Measurements from ENCODE around the gene THAP12. TPM values are rescaled to one million over a fixed set of nuclear protein-coding genes. Genes with fewer than 3 reads are reported as not detected.

Gene THAP12
- total RNA-seq, 4 donors from 2014 or later = 21.9 to 42.1 (median 26.0) TPM

DNA sequence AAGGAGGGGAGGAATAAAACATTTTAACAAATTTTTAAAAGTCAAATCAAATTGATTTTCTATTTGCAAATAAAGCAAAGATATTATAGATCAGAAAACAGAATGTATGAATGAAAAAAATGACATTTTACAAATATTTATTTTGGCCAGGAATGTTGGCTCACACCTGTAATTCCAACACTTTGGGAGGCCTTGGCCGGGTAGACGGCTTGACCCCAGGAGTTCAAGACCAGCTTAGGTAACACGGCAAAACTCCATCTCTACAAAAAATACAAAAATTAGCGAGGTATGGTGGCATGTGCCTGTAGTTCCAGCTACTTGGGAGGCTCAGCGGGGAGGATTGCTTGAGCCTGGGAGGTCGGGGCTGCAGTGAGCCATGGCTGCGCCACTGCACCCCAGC, 18.2 kb downstream of the THAP12 start:
- no peaks in the 10 kb centered on the region for H3K9me3 ChIP-seq
- no peaks in the 10 kb centered on the region for H3K27me3 ChIP-seq
- H3K27ac ChIP-seq = no peak overlapping the region
- DNase-seq = no peak
- peaks cover 0 to 2% (median 0%) of the 10 kb centered on the region in 4 donors for H3K4me1 ChIP-seq
- H3K4me3 ChIP-seq = no peak overlapping the region
- no peaks in the 10 kb centered on the region for H3K36me3 ChIP-seq
- TF ChIP-seq CTCF (IDR thresholded peaks at IDR 0.05) = no peak
- no peak for TF ChIP-seq POLR2A (IDR thresholded peaks at IDR 0.05)

DNA sequence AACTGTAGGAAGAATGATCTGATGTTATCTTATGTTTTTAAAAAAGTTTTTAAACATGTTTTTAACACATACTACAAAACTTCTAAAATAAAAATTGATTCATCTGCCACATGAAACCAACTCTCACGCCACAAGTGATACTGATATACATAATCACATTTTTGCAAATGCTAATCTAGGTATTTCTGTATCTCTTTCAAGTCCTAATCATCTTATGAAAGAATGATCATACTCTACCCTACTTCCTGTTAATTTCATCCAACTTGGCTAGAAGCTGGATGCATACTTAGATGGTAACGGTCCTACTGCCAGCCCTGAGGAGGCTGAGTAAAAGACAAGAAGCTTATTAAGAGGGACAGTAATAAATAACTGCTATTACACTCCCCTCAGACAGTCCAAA, 19.2 kb downstream of the THAP12 start:
- Histone ChIP-seq H3K4me3 (no peak overlapping the region), H3K27ac (no peak overlapping the region), H3K36me3 (no peaks in the 10 kb centered on the region), H3K9me3 (no peaks in the 10 kb centered on the region), H3K4me1 (no peaks in the 10 kb centered on the region), H3K27me3 (no peaks in the 10 kb centered on the region)
- DNase-seq = no peak
- TF ChIP-seq CTCF (IDR thresholded peaks at IDR 0.05) = no peak
- no peak for TF ChIP-seq POLR2A (IDR thresholded peaks at IDR 0.05)

DNA sequence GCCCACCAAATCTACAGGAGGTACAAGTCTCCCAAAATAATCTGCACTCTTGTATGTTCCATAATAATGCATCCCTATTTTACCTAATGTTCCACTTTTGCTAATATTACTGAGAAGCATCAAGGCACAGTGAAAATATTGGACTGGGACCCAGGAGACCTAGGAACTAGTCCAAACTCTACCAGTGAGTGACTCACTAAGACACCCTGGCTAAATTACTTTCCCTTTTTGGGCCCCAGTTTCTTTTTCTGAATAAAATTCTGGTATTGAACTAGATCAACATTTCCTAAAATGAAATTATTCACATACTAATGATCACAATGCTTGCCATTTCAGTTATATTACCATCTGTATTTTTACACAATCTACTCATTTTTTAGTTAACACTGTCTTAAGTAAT, 19.6 kb downstream of the THAP12 start:
- Histone ChIP-seq H3K27me3 (no peaks in the 10 kb centered on the region), H3K9me3 (no peaks in the 10 kb centered on the region), H3K27ac (no peak overlapping the region), H3K4me1 (no peaks in the 10 kb centered on the region), H3K4me3 (no peak overlapping the region), H3K36me3 (peaks cover 0 to 4% (median 0%) of the 10 kb centered on the region in 3 donors)
- TF ChIP-seq POLR2A (IDR thresholded peaks at IDR 0.05) = no peak
- no peak for TF ChIP-seq CTCF (IDR thresholded peaks at IDR 0.05)
- DNase-seq = no peak

- H3K4me1 ChIP-seq = no peaks in the 10 kb centered on the region
- H3K36me3 ChIP-seq = peaks cover 0 to 43% (median 3%) of the 10 kb centered on the region in 3 donors
- DNase-seq = no peak
- H3K27ac ChIP-seq = no peak overlapping the region
- no peak overlapping the region for H3K4me3 ChIP-seq
- no peak for TF ChIP-seq POLR2A (IDR thresholded peaks at IDR 0.05)
- no peak for TF ChIP-seq CTCF (IDR thresholded peaks at IDR 0.05)
- H3K9me3 ChIP-seq = peaks cover 0 to 7% (median 2%) of the 10 kb centered on the region in 4 donors
- H3K27me3 ChIP-seq = no peaks in the 10 kb centered on the region
These were observed 25.8 kb downstream of the THAP12 start for GRCh38 chr11:76355172-76355571.

DNA sequence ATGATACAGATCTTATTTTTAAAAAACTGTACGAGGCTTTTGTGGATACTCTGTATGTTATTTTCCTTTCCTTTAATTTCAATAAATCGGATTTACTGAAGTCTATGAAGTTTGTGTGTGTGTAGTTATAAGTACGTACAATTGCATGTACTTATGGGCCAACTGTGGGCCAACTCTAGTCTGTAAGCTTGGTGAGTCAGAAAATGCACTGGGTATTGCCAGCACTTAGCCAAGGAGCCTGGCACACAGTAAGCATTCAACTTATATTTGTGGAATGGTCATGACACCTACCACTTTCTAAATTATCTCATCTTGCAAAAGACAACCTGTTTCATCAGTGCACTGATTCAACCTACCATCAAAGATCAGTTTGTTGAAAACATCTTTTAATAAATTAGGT, 32.6 kb downstream of the THAP12 start:
- TF ChIP-seq POLR2A (IDR thresholded peaks at IDR 0.05) (no peak), CTCF (IDR thresholded peaks at IDR 0.05) (no peak)
- DNase-seq = no peak
- no peaks in the 10 kb centered on the region for H3K27me3 ChIP-seq
- no peak overlapping the region for H3K4me3 ChIP-seq
- H3K36me3 ChIP-seq = peaks cover 0 to 16% (median 0%) of the 10 kb centered on the region in 3 donors
- H3K27ac ChIP-seq = no peak overlapping the region
- no peaks in the 10 kb centered on the region for H3K4me1 ChIP-seq
- H3K9me3 ChIP-seq = no peaks in the 10 kb centered on the region

DNA sequence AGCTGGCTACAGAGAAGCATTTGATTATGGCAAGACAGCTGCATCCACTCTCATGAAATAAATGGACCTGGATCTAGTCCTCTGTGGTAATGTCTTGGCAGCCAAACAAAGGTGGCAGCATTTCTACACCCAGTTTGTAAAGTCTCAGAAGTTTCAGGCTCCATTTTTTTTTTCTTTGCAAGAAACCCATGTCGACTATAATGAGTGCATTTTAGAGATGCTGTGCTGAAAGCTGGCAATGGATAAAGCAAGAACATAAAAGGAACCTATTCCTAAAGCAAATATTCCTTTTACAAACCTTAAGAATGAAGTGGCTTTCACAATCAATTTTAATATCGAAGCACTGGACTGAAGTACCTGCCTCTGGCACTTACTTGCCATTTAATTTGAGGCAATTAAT, 33.5 kb downstream of the THAP12 start:
- Histone ChIP-seq H3K4me3 (no peak overlapping the region), H3K9me3 (no peaks in the 10 kb centered on the region), H3K4me1 (no peaks in the 10 kb centered on the region), H3K27ac (no peak overlapping the region), H3K36me3 (peaks cover 0 to 7% (median 0%) of the 10 kb centered on the region in 3 donors), H3K27me3 (no peaks in the 10 kb centered on the region)
- DNase-seq = no peak
- TF ChIP-seq CTCF (IDR thresholded peaks at IDR 0.05) (no peak), POLR2A (IDR thresholded peaks at IDR 0.05) (no peak)

All from Peyer's patch (tissue), 4 donors.